ENCODE measurements around the gene AKAP4.
A peak's percentile ranks its signal among the peaks of the same experiment; 100 is the strongest.

AKAP4 gene

GRCh38 chrX:50200907-50201306 is at the start of gene AKAP4:
Gene AKAP4, minus strand, starts transcription at chrX:50201007. Its CDS starts 118 bp downstream, at chrX:50200889.
- DNase-seq (ENCODE audit: low spot score) = no peak

DNA sequence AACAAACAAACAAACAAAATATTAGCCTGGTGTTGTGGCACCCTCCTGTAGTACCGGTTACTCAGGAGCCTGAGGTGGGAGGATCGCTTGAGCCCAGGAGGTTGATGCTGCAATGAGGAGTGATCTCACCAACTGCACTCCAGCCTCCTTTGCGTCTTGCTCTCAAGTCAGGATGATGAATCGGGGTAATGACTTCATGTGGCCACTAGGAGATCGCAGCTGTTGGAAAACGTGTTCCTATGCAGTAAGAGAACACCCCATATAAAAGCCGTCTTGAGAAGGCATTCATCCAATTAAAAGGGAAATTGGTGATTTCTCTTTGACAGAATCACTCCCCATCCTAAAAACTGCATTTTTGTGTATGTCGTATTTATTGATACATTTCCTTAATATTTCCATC is 10.7 kb upstream of the AKAP4 start:
- peak; percentile 18 for DNase-seq (ENCODE audit: low spot score)

GRCh38 chrX:50206753-50207152 is 5.9 kb upstream of the AKAP4 start:
- DNase-seq (ENCODE audit: low spot score) = no peak

DNA sequence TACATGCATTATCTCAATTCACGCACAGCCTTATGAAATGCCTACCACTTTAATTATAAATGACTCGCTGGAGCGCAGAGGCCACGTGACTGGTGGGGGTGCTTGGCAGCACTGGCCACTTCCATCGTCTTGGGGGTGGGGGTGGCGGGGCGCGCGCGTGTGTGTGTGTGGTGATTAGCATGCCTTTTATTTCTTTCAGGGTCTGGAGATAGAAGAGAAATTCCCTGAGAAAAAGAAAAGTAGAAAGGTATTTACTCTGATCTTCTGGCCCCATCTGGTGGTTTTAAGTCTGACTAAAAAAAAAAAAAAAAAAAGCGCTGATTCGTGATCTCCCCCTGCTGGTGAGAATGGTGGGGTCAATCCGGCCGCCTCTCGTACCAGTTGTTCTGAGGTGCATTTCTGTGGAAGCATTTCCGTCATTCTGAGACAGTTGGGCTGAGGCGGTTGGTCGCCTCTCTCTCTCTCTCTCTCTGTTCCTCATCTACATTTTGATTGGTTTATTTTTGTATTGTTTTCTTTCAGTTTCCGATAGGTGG is 3.6 kb upstream of the AKAP4 start, which contains the start of gene CCNB3:
CCNB3 (plus strand) TSS at position 402 of the 536 bp plus-strand sequence. CDS start 80,399 bp downstream, outside the sequence.
- DNase-seq (ENCODE audit: low spot score) = peak; percentile 74

GRCh38 chrX:50202539-50202938 is 1.7 kb upstream of the AKAP4 start:
- no peak for DNase-seq (ENCODE audit: low spot score)

DNA sequence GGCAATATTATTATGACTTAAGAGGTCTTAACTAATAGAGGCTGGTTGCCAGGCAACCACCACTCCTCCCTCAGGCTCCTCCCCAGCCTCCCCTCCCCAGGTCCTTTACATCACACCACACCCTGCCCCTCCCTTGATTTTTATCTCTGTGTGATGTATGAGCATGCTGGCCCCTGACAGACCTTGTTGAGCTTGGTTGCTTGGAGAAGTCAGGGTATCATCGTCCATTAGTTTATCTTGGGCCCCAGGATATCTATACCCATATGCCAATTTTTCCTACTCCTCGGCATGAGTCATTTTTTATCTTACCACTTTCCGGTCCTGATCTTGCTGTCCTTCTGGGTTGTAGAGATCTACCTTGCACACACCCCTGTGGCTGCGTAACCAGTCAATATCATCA is 2.5 kb downstream of the AKAP4 start:
- no peak for DNase-seq (ENCODE audit: low spot score)

DNA sequence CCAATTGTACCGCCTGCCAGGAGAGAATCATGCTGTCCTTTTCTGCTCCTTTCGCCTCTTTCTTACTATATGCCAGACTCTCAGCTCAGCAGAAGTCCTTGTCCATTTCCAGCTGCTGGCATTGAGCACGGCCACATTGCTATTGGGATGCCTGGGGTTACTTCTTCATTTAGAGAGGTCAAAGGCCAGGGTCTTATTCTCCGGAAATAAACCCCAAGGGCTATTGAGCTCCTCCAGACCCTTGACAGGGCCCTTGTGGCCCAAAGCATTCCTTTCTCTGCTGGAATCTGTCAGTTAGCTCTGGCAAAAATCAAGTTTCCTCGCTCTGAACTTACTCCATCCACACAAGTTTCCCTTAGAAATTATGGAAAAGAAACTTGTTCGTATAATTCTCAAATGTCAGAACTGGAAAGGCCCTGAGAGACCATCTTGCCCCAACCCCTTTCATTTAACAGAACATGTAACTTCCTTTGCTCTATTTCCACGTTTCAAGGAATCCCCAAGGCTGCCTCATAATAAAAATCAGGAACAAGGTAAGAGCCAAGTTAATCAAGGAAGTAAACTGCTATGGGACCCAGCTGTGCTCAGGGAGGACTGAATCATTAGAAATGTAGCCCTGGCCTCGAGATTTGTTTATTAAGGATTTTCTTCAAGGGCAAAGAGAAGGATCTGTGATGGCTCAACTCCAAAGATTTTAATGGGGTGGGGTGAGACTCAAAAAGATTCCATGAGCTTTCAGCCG is 11.8 kb downstream of the AKAP4 start:
- DNase-seq (ENCODE audit: low spot score) = no peak

DNA sequence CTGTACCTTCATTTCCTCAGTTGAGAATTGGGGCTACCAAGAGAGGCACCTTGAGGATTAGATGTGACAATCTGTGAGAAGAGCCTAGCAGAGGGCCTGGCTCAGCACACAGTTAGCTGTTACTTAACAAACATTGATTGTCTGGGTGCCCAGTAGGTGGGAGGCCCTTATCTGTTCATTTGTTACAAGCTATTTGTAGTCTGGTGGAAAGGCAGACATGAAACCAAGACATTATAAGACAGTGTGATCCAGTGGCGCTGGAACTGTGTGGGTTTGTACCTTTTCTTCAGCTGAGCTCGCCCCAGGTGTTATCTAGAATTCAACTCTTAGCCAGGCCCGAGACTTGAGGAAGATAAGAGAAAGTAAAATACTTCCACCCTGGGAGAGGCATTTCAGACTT is 16.9 kb downstream of the AKAP4 start:
- no peak for DNase-seq (ENCODE audit: low spot score)

- no peak for DNase-seq (ENCODE audit: low spot score)
Observed at GRCh38 chrX:50180073-50180940, 20.5 kb downstream of the AKAP4 start.

GRCh38 chrX:50169717-50170116 is 31.1 kb downstream of the AKAP4 start:
- DNase-seq (ENCODE audit: low spot score) = no peak

GRCh38 chrX:50168241-50168687 is 32.5 kb downstream of the AKAP4 start:
- peak; percentile 18 for DNase-seq (ENCODE audit: low spot score)

- DNase-seq (ENCODE audit: low spot score) = no peak
Observed at GRCh38 chrX:50167366-50167765, 33.4 kb downstream of the AKAP4 start.

- DNase-seq (ENCODE audit: low spot score) = no peak
Observed at GRCh38 chrX:50165727-50166126, 35.1 kb downstream of the AKAP4 start.

GRCh38 chrX:50161127-50161526 is 39.7 kb downstream of the AKAP4 start:
- DNase-seq (ENCODE audit: low spot score) = peak; percentile 24

GRCh38 chrX:50158593-50158992 is 42.2 kb downstream of the AKAP4 start:
- DNase-seq (ENCODE audit: low spot score) = no peak

GRCh38 chrX:50157545-50158135 is 43.2 kb downstream of the AKAP4 start:
- no peak for DNase-seq (ENCODE audit: low spot score)

DNA sequence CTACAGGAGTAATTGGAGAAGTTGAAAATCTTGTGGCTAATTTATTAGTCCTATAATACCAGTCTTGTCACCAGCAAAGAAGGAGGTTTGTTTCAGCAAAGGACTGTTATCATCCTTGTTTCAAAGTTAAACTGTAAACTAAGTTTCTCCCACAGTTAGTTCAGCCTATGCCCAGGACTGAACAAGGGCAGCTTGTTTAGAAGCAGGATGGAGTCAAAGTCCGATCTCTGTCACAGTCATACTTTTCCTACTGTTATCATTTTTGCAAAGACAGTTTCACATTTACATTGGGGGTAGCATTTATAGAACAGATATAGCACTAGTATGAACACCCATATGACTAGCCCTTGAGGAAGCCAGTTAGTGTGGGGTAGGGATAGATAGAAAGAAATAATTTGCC is 46.4 kb downstream of the AKAP4 start:
- DNase-seq (ENCODE audit: low spot score) = no peak

- no peak for DNase-seq (ENCODE audit: low spot score)
Observed at GRCh38 chrX:50152456-50152855, 48.4 kb downstream of the AKAP4 start.

GRCh38 chrX:50147972-50148371 is 52.8 kb downstream of the AKAP4 start:
- DNase-seq (ENCODE audit: low spot score) = no peak

Data from activated CD4-positive, alpha-beta T cell treated with anti-CD3 and anti-CD28 coated beads, Interleukin-2, Interleukin-4, amounts not matched to agents 100 ng/mL and 50 ng/mL, durations not matched to agents 16 hours and 8 hours (primary cell).